SK-MEL-5 (cell line): ENCODE data around the gene EFCAB11. TPM values are rescaled to one million over a fixed set of nuclear protein-coding genes. Genes with fewer than 3 reads are reported as not detected.

Experiments used
- DNase-seq: peaks from one replicate; pipeline ENCODE4 v3.0.0-alpha.2; 2016; ENCODE audit warnings: low read depth, low spot score
- in situ Hi-C: cut with HindIII; loops from 2 replicates; pipeline ENCODE4 v1.10.0; 2016; ENCODE audit warnings: low sequenced_read_pairs, high pct_unique_total_duplicates, low pct_unique_long_range_greater_than_20kb
- total RNA-seq: library from RNA; depleted of rRNA; stranded (reverse); fragments of >200 nt; shearing (Covaris generic); gene quantifications from 2 replicates; pipeline ENCODE4 v1.2.3, GENCODE V29; 2014

Gene EFCAB11
- total RNA-seq, 1 experiment from 2014 or later: 6.1 TPM

DNA sequence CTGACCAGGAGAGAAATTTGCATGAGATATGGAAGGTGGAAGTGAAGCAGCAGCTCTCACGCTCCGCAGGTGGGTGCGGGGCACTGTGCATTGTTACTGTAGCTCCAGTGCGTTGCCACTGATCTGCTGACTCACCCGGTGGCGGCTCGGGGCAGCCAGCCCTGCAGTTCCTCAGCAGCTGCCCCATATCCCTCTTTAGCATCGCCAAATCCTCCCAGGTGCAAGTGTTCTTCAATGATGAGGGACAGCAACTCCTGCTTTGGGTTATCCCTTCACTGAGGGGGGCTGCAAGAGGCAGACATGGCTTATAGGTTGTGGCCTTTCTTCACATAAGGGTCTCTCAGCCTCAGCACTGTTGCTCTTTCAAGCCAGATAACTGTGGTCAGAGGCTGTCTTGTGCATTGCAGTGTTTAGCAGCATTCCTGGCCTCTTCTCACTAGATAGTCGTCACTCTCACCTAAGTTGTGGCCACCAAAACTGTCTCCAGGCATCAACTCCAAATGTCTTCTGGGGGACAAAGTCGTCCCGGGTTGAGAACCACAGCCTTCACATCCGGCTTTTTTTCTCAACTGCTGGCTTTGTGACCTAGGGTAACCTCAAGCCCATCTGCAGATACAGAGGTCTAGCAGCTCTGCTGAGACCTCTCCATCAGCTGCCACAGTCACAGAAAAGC lies 180.8 kb downstream of the EFCAB11 start:
- in situ Hi-C loops: no loop called here
- DNase-seq: no peak

DNA sequence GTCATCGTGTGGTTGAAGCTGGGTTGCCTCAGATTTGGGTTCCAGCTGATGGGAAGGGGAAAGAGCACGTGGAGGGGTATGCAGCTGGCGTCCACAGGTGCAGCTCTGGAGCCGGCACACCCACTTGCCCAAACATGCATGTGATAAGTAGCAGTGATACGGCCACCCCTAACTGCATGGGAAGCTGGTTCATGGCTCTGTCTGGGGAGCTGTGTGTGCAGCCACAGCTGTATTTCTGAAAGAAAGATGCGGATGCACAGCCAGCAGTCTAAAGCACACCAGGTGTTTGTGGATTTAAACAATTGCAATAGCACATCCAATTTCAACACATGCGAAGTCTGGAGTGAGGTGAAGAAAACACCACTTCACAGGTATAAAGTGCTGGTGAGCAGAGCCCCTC lies 181.4 kb downstream of the EFCAB11 start:
- in situ Hi-C loops: no loop called here
- no peak for DNase-seq

DNA sequence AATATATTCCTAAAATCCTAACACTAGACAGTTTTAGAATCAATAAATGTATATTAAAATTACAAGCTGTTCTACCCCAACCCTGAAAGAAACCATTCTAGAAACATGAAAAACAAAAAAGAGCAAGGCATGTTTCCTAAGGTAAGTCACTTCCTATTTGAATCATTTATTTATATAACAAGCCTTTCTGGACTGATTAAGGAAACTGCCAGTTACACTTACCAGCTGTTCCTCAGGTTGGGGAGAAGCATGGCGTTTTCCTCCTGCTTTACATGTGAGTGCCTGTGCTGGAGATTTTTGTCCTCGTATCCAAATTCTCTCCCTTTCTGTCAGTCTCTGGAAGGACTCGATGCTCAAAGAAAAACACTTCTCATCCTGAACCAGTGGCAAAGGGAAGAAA lies 183.3 kb downstream of the EFCAB11 start:
- no peak for DNase-seq
- in situ Hi-C loops: no loop called here

DNA sequence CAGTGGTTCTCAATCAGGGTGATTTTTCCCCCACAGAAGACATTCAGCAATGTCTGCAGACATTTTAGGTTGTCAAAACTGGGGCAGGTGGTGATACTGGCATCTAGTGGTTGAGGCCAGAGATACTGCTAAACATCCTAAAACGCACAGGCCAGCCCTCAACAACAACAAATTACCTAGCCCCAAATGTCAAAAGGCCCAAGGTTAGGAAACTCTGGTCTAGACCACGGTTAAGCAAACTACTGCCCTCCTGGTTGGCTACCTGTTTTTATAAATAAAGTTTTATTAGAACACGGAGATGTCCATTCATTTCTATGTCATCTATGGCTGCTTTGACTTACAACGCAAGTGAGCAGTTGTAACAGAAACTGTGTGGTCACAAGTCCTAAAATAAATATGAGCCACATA lies 186.7 kb downstream of the EFCAB11 start:
- in situ Hi-C loops: no loop called here
- peak; percentile 68 for DNase-seq

DNA sequence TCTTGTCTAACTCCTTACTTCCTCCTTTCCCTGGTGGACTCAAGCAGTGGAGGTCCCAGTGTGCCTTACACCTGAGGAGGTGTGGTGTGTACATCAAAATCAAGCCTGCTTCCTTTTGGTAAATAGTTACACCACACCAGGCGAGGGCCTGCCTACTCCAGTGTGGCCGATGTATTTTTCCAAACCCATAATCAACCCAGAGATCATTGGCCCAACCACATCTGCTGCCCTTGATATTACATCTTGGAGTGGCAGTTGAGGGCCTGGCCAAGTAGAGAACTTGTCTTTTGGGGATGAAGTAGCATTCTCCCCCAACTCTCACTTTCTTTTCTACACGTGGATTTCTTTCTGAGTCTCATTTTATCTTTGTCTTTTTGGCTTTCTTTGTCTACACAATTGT lies 187.4 kb downstream of the EFCAB11 start:
- in situ Hi-C loops: no loop called here
- no peak for DNase-seq

DNA sequence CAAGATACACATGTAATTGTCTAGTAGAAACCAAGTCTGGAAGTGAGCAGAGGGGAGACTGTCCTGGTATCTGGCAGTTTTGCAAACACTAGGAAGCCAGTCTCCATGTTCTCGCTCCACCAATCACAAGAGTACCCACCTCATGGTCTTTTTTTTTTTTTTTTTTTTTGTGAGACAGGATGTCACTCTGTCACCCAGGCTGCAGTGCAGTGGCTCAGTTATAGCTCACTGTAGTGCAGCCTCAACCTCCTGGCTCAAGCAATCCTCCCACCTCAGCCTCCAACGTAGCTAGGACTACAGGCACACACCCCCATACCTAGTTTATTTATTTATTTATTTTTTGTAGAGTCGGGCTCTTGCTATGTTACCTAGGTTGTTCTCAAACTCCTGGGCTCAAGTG lies 189.2 kb downstream of the EFCAB11 start:
- DNase-seq: no peak
- in situ Hi-C loops: no loop called here

DNA sequence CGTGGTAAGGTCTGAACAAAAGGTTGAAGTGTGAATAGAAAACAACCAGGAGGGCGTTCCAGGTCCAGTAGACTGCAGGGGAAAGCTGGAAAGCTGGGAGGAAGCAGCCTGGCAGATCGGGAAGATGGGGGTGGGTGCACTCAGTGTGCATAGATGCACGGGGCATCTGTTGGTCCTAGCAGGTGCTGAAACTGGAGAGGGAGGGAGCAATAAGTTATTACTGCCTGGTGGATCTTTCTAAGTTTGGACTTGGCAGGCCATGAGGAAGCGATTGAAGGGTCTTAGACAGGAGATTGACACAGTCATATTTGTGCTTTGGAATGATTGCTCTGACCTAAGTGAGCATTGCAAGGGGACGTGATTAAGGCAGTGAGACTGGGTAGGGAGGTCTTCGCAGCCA lies 194.4 kb downstream of the EFCAB11 start:
- DNase-seq: no peak
- in situ Hi-C loops: no loop called here

DNA sequence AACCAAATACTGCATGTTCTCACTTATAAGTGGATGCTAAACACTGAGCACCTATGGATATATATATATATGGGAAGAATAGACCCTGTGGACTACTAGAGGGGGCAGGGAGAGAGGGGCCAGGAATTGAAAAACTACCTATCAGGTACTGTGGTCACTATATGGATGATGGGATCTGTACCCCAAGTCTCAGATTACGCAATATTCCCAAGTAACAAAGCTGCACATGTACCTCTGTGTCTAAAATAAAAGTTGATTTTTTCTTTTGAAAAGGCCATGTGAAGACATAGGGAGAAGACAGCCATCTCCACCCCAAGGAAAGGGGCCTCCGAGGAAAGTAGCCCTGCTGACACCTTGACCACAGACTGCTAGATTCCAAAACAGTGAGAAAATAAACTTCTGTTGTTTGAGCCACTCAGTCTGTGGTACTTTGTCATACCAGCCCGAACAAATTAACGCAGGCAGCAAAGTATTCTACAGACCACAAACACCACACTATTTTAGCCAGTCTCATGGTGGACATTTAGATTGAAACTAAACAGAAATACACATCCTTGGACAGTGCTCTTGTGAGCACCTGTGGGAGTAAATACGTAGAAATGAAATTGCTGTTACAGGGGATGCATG lies 197.1 kb downstream of the EFCAB11 start:
- in situ Hi-C loops: no loop called here
- DNase-seq: no peak

DNA sequence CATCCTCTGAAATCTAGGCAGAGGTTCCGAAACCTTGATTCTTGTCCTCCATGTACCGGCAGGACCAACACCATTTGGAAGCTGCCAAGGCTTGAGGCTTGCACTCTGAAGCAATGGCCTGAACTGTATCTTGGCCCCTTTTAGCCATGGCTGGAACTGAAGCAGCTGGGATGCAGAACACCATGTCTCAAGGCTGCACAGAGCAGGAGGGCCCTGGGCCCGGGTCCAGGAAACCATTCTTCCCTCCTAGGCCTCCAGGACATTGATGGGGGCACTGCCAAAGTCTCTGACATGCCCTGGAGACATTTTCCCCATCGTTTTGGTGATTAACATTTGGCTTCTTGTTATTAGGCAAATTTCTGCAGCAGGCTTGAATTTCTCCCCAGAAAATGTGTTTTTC lies 198.7 kb downstream of the EFCAB11 start:
- in situ Hi-C loops: no loop called here
- DNase-seq: no peak

DNA sequence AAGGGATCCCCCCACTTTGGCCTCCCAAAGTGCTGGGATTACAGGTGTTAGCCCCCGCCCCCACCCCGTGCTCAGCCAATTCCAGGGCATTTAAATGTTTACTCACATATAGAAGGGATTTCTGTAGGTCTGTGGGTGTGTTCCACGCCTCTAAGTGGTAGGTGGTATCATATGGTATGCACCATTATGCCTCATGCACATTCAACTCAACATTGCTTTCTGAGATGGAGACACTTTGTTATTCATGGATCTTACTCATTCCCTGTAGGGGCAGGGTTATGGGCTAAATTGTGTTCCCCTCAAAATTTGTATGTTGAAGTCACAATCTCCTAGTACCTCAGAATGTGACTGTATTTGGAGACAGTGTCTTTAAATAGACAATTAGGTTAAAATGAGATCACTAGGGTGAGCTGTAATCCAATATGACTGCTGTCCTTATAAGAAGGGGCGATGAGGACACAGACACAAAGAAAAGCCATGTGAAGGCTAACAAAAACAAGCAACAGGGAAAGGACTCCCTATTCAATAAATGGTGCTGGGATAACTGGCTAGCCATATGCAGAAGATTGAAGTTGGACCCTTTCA lies 200.6 kb downstream of the EFCAB11 start:
- in situ Hi-C loops: no loop called here
- DNase-seq: no peak

DNA sequence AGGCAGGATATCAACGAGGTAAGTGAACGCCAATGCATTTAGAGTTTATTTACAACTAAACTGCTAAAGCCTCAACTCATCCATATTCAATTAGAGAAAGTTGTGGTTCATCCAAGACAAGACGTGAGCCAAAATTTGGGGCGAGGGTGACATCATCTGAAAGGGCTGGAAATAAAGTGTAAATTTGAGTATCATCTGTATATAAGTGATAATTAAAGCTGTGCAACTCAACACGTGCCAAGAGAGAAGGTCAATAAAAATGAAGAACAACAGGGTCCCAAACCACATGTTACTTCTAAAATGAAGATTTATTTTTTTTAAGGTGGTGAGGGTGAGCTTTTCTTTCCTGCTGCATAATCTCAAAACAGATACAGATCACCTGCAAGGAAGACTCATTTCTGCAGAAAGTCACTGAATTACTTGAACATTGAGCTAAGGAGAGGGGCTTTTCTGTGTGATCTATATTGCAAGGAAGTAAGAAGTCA lies 203.6 kb downstream of the EFCAB11 start:
- in situ Hi-C loops: no loop called here
- no peak for DNase-seq

DNA sequence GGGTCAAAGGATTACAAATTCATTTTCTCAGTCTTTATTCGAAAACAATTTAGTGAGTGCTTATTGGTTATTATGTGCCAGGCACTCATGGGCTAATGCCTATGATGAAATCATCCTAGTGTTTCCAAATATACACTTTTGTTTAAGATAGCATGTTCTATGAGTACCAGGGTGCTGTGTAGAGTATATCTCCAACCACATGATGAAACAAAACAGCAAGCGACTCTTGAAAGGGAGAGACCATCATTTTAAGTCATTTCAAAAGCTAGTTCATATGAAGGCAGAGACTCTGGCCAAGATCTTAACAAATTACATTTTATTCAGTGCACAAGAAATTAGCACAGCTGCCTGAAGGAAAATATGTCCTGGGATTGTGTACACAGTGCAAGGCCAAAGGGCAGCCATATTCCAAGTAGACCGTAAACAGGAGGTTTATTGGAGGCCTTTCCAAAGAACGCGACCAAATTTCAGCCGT lies 204.2 kb downstream of the EFCAB11 start:
- DNase-seq: no peak
- in situ Hi-C loops: no loop called here

DNA sequence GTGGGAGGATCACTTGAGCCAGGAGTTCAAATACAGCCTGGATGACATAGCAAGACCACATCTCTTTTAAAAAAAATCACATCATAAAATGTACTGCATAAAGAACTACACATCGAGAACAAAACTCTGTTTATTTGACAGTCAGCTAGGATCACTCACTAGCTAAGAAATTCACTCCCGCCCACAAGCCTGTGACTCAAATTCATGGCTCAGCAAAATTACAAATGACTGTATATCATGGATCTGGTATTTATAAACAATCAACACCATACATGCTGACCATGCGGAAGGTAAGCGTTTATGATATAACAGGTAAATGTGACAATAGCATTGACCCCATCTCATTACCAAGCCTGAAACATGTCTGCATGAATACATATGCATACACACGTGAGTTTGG lies 206.5 kb downstream of the EFCAB11 start:
- in situ Hi-C loops: no loop called here
- no peak for DNase-seq

DNA sequence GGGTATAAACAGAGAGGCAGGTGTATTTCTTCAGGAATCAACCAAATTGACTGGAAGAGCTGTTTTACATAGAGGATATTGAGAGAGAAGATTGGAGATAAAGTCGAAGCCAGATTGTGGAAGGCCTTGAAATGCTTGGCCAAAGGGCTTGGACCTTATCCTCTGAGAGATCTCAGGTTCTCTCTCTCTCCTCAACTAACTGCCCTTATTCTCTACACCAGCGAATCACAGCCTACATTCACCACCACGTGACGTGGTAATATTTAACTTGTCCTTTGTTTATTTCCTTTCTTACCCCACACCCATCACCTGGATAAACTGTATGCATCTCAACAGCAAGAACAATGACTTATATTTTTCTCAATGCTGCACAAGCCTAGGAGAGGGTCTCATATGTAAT lies 207.4 kb downstream of the EFCAB11 start:
- no peak for DNase-seq
- in situ Hi-C loops: no loop called here

DNA sequence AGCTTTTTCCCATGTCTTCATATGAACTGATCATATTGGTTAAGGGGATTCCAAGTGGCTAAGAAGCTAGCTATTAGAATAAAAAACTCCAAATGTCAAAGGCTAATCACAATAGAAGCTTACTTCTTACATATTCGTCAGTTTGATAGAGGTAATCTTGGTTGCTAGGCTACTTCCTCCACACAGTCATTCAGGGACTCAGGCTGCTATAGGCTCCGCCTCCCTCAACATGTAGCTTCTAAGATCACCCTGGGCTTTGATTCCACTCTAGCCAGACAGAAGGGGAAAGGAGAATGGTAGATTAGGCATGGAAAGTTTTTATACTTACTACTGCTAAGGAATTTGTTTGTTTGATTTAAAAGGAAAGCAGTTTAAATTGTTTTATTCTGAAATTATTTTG lies 207.9 kb downstream of the EFCAB11 start:
- DNase-seq: no peak
- in situ Hi-C loops: no loop called here

DNA sequence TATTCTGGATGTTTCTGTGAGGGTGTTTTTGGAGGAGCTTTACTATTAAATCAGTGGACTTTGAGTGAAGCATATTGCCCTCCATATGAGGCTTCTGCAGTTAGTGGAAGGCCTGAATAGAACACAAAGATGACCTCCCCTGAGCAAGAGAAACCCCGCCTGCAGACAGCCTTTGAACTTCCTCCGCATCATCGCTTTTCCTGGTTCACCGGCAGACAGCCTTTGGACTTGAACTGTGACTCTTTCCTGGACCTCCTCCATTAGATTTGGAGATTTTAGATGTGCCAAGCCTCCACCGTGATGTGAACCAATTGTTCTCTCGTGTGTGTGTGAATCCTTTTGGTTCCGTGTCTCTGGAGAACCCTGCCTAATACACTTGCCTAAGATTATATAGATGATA lies 208.4 kb downstream of the EFCAB11 start:
- in situ Hi-C loops: no loop called here
- no peak for DNase-seq
